GM10847 (cell line): ENCODE measurements around the gene MEOX2.

Source experiments
- POLR2A ChIP-seq: IDR thresholded peaks from 2 replicates; pipeline ENCODE4 v1.6.1; 2011; ENCODE audit not compliant: insufficient read length; ENCODE audit errors: extremely low read depth

The MEOX2 gene

DNA sequence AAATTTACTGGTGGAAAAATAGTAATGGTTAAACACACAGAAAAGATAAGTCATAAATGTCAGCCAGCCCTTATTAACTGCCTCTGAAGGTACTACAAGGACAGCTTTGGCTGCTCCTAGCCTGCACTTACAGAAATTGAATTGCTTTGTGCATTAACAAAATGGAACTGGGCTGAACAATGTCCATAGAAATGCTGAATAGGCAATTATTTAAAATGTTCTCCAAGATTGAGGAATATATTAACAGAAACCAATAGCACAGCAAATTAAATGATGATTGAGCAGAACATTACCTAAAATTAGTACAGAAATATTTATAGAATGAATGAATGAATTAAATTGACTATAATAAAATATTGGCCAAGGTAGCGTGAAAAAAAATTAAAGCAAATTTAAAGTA lies 82.3 kb downstream of the MEOX2 start:
- no peak for TF ChIP-seq POLR2A

DNA sequence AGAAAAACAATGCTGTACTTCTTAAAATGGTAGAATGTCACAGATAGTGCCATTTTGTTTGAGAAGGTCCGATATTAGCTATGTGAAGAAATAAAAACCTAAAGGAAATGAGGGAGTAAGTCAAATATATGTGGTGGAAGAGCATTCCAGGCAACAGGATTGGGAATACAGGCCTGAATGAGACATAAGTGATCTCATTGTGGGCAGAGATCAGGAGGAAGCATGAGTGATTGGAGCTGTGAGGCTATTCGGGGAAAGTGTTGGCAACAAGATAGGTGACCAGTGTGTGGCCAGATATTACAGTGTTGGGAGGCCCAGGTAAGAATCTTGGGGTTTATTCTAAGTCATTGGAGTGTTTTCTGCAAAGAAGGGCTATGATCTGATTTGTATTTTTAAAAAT lies 83.4 kb downstream of the MEOX2 start:
- TF ChIP-seq POLR2A, result no peak

DNA sequence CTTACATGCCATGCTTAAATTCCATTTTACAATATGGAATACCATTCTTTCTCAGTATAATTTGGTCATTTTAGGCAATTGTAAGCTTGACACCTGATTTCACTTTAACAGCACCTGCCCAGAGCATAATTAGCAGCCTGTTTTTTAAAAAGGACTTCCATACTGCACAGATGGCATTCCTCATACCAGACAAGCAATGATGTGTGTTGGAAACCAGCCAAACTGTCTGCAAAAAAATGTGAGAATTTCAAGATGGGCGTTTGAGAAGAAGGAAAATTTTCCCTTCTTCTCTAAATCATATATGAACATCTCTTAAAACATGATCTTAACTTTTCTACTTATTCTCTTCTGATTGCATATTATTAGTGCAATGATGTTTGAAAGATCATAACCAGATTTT lies 84.2 kb downstream of the MEOX2 start:
- no peak for TF ChIP-seq POLR2A

DNA sequence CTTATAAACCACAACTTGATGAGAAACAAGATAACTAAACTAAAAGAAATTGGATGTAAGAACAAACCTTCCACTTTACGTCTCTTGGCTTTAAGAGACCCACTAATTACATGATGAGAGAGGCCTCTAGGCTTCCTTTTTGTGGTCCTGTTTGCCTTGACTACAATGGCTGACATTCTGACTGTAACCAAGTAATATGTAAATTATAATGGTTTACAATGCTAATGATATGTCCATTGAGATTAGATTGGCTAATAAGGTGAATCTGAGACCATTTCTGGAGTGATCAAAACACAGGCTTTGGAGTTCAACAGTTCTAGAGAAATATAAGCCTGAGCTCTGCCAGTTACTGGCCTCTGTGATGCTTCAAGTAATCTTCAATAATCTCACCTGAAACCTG lies 85.3 kb downstream of the MEOX2 start:
- TF ChIP-seq POLR2A, result no peak

DNA sequence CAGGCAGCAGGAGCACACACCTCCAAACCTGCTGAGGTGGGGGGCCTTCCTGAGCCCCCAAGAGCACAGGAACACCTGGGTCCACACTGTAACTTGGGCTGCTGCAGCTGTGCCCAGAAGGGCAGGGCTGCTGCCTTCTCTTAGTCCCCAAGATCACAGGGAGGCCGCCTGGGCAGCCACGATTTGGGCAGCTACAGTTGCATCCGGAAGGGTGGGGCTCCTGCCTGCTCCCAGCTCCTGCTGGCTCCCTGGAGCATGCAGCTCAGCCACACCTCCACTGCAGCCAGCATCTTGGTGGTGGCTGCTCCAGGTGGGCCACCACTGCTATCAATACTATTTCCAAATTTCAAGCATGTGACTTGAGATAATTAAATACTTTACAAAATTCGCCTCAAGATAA lies 86.2 kb downstream of the MEOX2 start:
- TF ChIP-seq POLR2A, result no peak

DNA sequence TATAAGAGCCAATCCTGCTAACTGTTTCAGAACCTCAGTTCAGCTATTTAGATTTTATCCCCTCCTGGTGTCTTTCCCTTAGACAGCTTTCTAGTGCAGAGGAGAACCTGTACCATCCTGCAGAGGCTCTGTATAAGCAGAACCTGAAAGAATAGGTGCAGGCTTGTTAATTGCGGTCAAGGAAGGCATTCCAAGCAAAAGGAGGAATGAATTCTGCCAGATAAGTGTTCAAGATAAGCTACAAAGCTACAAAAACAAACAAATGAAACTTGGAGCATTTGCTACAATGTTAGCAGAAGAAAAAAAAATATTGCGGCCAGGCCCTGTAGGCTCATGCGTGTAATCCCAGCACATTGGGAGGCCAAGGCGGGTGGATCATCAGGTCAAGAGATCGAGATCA lies 92.0 kb downstream of the MEOX2 start:
- no peak for TF ChIP-seq POLR2A

DNA sequence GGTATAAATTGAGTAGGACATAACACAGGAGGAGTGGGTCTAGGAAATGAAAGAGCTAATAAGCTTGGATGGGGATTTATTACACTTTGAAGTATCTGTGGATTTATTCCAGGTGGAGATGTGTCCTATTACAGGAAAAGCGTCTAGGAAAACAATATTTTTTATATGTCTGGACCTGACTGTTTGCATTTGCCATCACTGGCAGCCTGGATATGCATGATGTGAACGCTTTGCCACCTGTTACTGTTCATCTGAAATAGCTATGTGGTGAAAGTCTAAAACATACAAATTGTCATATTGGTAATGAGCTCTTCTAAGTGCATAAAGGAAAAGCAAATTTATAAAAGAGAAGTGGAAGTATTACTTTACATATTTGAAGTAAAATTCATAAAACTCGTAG lies 93.1 kb downstream of the MEOX2 start:
- TF ChIP-seq POLR2A, result no peak

DNA sequence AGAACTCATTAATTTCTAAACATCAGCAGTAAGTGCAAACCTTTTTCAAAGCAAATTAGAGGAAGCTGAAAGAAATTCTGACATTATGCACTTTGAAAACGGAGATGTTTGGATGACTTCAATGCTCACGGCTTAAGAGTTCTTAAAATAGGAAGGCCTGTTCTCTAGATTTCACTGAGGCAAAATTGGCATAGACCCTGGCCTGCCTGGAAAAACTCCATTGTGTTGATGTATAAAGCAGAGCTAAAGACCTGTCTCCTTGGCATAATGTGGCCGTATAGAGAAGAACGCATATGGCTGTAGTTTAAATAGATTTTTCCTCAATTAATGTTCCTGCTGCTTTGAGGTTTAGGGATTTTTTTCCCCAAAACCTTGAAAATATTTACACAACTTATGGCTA lies 100.2 kb downstream of the MEOX2 start:
- TF ChIP-seq POLR2A, result no peak

DNA sequence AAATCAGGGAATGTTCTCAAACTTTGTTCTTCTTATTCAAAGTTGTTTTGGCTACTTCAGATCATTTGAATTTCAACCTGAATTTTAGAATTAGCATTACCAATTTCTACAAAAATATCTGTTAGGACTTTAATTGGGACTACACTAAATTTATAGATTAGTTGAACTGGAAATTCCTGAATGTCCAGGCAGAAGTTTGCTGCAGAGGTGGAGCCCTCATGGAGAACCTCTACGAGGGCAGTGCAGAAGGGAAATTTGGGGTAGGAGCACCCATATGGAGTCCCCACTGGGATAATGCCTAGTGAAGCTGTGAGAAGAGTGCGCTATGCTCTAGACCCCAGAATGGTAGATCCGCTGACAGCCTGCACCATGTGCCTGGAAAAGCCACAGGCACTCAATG lies 101.9 kb downstream of the MEOX2 start:
- no peak for TF ChIP-seq POLR2A

DNA sequence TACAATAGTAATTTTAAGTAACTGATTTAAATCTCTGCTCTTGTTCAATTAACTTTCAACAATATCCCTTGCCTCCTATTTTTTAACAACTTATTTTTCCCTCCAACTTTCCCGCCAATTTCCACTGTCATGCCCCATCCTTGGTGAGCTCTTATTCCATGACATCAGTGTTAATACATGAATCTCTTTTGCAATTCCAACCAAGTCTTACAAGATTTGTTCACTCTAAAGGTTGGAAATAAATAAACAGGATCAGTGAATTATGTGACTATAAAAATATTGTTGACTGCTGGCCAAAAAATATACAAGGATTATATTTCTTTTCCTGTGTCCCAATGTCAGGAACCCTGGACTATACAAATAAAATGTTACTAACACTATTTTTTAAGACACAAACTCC lies 103.7 kb downstream of the MEOX2 start:
- TF ChIP-seq POLR2A, result no peak

DNA sequence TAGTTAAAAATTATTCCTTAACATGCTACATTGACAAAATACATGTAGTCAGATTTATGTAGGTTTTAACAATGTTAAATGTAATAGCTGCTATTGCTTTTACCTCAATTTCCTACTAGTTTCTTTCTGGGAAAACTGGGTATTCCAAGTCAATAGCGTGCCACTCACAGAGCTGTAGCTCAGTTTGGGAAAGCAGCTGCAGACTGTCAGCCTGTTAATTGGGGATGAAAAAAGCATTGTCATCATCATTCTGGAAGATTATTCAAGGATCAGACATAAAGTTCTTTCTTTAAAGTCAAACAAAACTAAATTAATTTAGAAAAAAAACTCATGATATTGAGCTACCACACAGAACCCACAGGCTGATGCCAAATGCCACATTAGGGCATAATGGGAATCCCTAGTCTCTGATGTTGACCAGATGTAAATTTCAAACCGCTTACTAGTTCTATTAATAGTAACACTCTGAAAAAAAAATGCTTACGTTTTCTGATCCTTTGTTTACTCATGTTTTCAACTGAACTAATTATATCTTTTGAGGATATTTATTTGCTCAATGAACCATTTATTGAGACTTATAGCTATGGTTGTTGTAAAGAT lies 105.0 kb downstream of the MEOX2 start:
- no peak for TF ChIP-seq POLR2A

DNA sequence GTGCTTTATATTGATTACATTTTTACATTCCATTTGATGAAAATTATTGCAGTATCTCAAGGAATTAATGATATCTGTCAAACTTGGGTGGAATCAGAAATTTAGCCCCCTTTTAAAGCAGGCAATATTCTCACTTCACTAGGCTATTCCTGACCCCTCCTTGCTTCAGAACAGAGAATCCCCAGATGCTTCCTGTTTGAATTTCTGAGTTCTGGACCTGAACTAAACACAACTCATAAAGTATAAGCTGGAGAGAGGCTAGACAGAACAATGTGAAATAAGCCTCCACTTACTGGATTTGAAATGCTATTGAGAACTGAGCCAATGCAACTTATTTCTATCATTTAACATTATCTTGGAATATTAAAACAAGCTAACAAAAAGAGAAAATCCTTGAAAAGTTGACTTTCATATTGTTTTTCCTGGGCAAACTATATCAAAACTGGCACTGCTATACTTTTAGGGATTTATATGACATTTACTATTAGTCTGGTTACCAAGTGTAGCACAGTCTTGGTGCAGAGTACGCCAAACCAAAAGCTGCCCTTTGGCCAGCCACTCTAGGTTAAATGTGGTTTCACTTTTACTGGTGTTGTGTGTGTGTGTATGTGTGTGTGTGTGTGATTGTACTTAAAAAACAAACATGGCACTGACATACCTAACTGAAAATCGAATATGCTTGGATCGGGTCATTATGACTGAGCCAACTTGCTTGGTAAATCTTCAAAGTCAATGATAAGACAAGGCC lies 105.7 kb downstream of the MEOX2 start:
- TF ChIP-seq POLR2A, result no peak

DNA sequence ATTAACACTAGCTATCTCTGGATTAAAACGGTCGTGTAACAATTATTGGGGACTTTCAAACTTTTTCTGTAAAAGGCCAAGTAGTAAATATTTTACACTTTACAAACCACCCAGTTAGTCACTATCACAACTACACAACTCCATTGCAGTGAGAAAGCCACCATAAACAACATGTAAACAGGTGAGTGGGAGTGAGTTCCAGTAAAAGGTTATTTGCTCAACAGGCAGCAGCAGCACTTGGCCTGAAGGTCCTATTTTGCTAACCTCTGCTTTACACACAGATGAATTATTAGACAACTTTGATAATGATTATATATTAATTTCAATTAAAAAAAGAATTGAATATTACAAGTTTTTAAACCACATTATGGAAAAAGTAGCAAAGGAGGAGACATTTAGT lies 108.9 kb downstream of the MEOX2 start:
- TF ChIP-seq POLR2A, result no peak

DNA sequence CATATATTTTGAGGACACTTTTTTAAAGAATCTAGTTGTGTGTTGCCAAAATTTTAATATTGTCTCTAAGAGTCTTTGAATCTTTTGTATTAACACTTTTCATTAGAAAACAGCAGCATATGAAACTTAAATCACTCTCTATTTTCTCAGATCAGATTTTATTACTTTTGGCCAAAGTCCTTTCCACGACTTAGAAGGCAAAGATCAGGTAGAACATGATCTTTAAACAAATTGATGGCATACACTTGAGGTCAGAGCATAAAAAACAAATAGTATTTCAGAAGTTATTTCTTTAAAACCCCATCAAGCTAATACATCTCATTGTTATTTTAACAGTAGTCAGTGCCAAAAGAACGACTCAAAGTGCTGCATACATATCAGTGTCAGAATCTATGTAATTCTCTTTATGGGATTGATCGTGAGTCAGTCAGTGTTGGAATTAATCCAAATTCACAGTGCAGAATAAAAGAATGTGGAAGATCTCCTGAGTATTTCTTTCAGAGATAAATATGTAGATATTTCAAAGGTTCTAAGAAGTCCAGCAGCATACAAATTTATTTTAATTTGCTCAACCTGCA lies 115.1 kb downstream of the MEOX2 start:
- no peak for TF ChIP-seq POLR2A

DNA sequence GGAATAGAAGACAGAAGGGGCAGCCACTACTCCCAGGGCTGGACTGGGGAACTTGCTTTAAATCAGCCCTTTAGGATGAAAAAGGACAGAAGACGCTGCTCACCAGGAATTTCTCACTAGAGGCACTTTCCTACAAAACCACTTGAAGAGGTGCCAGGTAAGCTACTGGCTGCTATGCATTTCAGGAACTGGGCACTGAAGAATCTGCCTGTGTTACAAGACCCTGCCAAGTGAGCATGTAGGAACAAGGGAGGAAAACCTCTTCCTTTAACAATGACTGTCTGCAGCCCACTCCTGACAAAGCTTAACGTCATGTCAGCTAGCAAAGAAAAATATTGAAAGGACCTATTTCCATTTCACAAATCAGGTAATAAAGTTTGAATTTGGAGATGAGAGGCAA lies 118.8 kb downstream of the MEOX2 start:
- no peak for TF ChIP-seq POLR2A

DNA sequence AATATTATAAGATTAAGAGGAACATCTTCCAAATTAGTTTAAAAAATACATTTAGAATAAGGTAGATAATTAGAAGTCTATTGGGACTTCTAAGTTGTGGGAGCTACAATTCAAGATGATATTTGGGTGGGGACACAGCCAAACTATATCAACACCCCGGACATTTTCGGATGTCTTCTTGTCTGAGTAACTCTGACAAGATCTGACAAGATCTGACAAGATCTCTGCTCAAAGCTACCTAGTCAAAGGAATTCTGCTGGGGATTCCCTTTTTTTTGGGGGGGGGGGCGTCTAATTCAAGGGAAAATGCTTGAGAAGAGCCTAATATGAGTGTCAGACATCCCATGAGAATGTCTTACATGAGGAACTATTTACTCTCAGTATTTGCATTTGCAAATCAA lies 119.4 kb downstream of the MEOX2 start:
- TF ChIP-seq POLR2A, result no peak

DNA sequence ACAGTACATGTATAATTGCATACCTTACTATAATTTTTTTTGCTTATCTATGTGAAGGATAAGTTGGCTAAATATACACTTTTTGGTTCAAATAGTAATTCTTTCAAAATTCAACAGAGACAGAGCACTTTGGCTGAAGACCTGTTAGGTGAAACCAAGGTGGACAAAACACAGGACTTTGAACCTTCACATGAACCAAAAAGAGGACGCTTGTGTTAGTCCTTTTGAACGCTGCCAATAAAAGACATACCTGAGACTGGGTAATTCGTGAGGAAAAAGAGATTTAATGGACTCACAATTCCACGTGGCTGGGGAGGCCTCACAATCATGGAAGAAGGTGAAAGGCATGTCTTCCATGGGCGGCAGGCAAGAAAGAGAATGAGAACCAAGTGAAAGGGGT lies 120.0 kb downstream of the MEOX2 start:
- TF ChIP-seq POLR2A, result no peak
